ENCODE data around the gene CLCNKB.

DNA sequence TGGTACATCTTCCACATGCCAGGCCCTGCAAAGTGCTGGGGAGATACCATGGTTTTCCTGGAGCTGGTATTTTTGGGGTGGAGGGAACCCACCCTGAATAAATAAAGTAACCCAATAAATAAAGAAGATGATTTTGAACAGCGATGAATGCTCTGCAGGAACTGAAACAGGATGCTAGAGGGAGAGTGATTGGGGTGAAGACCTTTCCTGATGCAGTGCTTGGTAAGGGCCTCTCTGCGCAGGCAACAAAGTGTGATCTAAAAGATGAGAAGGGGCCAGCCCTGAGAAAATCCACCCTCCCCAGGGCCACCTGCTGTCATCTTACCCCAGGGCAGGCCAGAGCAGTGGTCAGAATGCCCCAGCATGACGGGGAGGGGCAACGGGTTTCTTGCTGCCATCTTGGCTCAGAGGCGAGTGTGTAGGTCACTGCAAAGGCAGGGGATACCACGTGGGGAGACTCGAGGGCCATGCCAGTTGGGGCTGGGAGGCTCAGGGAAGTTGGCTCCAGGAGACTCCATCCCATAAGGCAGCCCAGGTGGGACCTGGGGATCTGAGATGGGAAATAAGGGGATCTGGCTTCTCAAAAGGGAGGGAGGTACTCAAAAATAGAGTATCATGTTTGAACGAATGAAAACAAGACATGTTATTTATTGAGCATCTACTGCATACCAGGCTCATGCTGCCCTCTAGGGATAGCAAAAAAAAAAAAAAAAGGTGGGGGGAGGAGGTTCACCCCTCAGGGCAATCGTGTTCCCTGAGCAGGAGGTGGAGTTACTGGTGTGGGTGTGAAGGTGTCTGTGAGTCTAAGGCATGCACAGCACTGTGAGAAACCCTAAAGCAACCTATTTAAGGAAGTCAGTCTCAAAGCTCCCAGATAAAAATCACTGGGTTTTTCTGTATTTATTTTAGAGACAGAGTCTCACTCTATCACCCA lies 36.8 kb upstream of the CLCNKB start:
- TF ChIP-seq, protein P1, sequence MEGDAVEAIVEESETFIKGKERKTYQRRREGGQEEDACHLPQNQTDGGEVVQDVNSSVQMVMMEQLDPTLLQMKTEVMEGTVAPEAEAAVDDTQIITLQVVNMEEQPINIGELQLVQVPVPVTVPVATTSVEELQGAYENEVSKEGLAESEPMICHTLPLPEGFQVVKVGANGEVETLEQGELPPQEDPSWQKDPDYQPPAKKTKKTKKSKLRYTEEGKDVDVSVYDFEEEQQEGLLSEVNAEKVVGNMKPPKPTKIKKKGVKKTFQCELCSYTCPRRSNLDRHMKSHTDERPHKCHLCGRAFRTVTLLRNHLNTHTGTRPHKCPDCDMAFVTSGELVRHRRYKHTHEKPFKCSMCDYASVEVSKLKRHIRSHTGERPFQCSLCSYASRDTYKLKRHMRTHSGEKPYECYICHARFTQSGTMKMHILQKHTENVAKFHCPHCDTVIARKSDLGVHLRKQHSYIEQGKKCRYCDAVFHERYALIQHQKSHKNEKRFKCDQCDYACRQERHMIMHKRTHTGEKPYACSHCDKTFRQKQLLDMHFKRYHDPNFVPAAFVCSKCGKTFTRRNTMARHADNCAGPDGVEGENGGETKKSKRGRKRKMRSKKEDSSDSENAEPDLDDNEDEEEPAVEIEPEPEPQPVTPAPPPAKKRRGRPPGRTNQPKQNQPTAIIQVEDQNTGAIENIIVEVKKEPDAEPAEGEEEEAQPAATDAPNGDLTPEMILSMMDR (IDR thresholded peaks at IDR 0.05; ENCODE audit: extremely low read depth in 1 of 2, insufficient read depth in 1 of 2, low read depth in 1 of 2, low read length in 2 of 2) = no peak
- TF ChIP-seq POLR2A (IDR thresholded peaks at IDR 0.05; ENCODE audit: low read depth, low read length) (no peak), MYC (IDR thresholded peaks at IDR 0.05; ENCODE audit: low read depth, low read length) (no peak), FOS (IDR thresholded peaks at IDR 0.05; ENCODE audit: borderline replicate concordance, insufficient read depth, low read length) (no peak)
